ENCODE results near the gene BCO1.

Gene BCO1

DNA sequence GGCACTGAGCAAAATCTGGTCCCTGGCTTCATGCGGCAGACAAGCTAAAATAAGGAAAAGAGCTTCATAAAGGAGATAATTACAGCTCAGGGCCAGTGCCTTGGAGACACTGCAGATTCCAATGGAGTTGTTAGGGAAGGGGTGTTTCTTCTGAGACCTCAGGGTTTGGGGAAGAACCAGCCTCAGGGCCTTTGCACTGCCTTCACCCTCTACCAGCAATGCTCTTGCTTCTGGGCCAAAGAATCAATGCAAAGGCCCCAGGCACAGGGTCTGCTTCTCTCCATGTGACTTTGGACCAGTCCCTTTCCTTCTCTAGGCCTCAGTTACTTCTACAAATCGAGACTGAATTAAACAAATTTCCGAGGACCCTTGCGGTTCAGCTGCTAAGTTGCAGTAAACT, 40.0 kb downstream of the BCO1 start:
- TF ChIP-seq, protein P1, sequence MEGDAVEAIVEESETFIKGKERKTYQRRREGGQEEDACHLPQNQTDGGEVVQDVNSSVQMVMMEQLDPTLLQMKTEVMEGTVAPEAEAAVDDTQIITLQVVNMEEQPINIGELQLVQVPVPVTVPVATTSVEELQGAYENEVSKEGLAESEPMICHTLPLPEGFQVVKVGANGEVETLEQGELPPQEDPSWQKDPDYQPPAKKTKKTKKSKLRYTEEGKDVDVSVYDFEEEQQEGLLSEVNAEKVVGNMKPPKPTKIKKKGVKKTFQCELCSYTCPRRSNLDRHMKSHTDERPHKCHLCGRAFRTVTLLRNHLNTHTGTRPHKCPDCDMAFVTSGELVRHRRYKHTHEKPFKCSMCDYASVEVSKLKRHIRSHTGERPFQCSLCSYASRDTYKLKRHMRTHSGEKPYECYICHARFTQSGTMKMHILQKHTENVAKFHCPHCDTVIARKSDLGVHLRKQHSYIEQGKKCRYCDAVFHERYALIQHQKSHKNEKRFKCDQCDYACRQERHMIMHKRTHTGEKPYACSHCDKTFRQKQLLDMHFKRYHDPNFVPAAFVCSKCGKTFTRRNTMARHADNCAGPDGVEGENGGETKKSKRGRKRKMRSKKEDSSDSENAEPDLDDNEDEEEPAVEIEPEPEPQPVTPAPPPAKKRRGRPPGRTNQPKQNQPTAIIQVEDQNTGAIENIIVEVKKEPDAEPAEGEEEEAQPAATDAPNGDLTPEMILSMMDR (IDR thresholded peaks at IDR 0.05) = no peak
- Mint-ChIP-seq H3K9me3 (no peaks in the 10 kb centered on the region), H3K27ac (no peak overlapping the region)

DNA sequence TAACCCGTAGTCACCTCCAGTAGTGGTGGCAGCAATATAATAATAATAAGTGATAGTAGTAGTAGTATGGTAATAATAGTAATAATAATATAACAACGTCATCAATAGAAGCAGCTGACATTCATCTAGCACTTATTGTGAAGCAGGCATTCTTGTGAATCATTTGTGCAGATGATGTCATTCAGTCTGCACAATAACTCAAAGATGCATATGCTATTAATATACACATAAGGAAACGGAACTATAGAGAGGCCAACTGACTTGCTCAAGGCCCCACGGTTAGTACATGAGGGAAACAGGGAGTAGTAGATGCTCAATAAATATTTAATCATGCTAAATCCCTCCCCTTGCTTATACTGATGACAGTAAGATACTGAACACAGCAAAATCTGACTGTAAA, 40.9 kb downstream of the BCO1 start:
- H3K4me3 Mint-ChIP-seq = no peak overlapping the region
- H3K4me1 Mint-ChIP-seq = peaks cover 18% of the 10 kb centered on the region
- no peak overlapping the region for H3K27ac Mint-ChIP-seq
- no peaks in the 10 kb centered on the region for H3K9me3 Mint-ChIP-seq
- H3K27me3 Mint-ChIP-seq (ENCODE audit: low read depth, poor library complexity) = no peaks in the 10 kb centered on the region
- no peak for DNase-seq
- H3K36me3 Mint-ChIP-seq (ENCODE audit: low read depth) = no peaks in the 10 kb centered on the region
- TF ChIP-seq, protein P1 (IDR thresholded peaks at IDR 0.05) = no peak

More for the DNA sequence above, 40.0 kb downstream of the BCO1 start:
- no peak overlapping the region for H3K4me3 Mint-ChIP-seq
- peaks cover 23% of the 10 kb centered on the region for H3K4me1 Mint-ChIP-seq
- no peaks in the 10 kb centered on the region for H3K27me3 Mint-ChIP-seq (ENCODE audit: low read depth, poor library complexity)
- no peaks in the 10 kb centered on the region for H3K36me3 Mint-ChIP-seq (ENCODE audit: low read depth)
- no peak for DNase-seq

DNA sequence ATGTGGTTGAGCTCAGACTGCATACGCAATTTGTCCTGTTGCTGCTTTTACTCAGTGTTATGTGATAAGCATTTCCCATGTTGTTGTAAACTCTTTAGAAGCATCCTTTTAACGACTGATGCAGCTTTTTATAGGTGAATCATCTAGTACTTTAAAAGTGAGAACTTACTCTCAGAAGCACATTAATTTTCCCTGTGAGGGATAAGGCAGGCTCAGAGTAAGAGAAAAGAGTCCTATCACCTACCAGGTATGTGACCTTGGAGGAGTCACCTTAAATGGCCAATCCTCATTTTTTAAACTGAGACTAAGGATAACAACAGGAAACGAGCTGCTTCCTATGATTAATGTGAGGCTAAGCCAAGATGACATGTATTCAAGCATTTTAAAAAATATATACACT, 41.9 kb downstream of the BCO1 start:
- Mint-ChIP-seq H3K27me3 (ENCODE audit: low read depth, poor library complexity) (no peaks in the 10 kb centered on the region), H3K4me3 (no peak overlapping the region), H3K27ac (no peak overlapping the region), H3K9me3 (no peaks in the 10 kb centered on the region), H3K36me3 (ENCODE audit: low read depth) (no peaks in the 10 kb centered on the region), H3K4me1 (peaks cover 15% of the 10 kb centered on the region)
- DNase-seq = no peak
- TF ChIP-seq, protein P1 (IDR thresholded peaks at IDR 0.05) = no peak

DNA sequence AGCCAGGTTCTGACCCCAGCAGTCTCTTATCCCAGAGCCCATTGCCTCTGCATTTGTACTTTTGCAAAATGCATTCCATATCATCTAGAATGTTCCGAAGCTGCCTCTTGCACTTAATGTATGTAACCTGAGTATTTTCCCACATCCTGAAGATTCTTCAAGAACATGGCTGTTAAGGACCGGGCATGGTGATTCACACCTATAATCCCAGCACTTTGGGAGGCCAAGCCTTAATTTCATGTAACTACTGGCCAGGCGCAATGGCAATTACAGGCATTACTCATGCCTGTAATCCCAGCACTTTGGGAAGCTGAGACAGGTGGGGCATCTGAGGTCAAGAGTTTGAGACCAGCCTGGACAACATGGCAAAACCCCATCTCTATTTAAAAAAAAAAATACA, 44.6 kb downstream of the BCO1 start:
- no peaks in the 10 kb centered on the region for H3K9me3 Mint-ChIP-seq
- H3K4me1 Mint-ChIP-seq = peaks cover 8% of the 10 kb centered on the region
- H3K36me3 Mint-ChIP-seq (ENCODE audit: low read depth) = no peaks in the 10 kb centered on the region
- no peak for DNase-seq
- no peak overlapping the region for H3K27ac Mint-ChIP-seq
- H3K4me3 Mint-ChIP-seq = no peak overlapping the region
- H3K27me3 Mint-ChIP-seq (ENCODE audit: low read depth, poor library complexity) = no peaks in the 10 kb centered on the region
- TF ChIP-seq, protein P1 (IDR thresholded peaks at IDR 0.05) = no peak

DNA sequence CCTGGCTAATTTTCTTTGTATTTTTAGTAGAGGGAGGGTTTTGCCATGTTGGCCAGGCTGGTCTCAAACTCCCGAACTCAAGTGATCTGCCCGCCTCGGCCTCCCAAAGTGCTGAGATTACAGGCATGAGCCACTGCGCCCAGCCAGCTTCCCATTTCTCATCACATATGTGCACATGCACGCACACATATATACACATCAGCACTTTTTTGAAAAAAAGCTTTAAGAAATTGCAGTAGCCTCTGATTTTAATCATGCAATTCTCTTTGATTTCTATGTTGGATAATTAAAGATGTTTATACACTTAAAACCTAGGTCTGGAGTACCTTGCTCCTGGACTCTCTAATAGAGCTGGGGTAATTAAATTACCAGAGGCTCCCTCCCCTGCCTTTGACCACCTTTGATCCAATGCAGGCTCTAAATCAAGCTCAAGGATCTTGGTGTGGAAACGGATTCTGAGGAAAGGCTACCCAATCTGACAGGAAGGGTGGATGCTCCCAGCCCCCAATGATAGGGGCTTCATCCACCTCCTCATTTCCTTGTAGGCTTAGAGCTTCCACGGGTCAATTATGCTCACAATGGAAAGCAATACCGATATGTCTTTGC, 46.6 kb downstream of the BCO1 start:
- H3K27ac Mint-ChIP-seq = peak overlapping the region; percentile 57
- TF ChIP-seq, protein P1 (IDR thresholded peaks at IDR 0.05) = no peak
- no peaks in the 10 kb centered on the region for H3K9me3 Mint-ChIP-seq
- H3K27me3 Mint-ChIP-seq (ENCODE audit: low read depth, poor library complexity) = no peaks in the 10 kb centered on the region
- H3K4me3 Mint-ChIP-seq = no peak overlapping the region
- no peak for DNase-seq
- H3K4me1 Mint-ChIP-seq = peaks cover 8% of the 10 kb centered on the region
- no peaks in the 10 kb centered on the region for H3K36me3 Mint-ChIP-seq (ENCODE audit: low read depth)

DNA sequence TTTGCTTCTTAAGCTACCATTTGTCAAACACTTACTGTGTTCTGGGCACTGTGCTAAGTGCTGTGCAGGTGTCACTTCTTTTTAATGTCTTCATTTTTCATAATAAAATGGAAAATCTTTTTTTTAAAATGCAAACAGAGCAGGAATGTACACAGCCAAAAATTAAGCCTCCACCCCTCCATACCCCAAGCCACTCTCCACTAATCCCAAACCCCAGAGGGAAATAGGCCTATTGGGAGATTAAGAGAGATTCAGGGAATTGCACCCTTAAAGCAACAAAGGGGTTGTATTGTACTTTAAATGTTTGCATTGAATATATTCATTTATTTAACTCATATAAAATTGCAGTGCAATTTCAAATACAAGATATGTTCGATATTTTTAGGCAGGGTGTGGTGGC, 47.7 kb downstream of the BCO1 start:
- Mint-ChIP-seq H3K27ac (no peak overlapping the region), H3K4me1 (peaks cover 8% of the 10 kb centered on the region), H3K4me3 (no peak overlapping the region), H3K27me3 (ENCODE audit: low read depth, poor library complexity) (no peaks in the 10 kb centered on the region), H3K9me3 (no peaks in the 10 kb centered on the region), H3K36me3 (ENCODE audit: low read depth) (no peaks in the 10 kb centered on the region)
- TF ChIP-seq, protein P1 (IDR thresholded peaks at IDR 0.05) = no peak
- no peak for DNase-seq
